H1 (cell line): ENCODE data around the gene CCDC28B.

Experiments used
- EZH2 ChIP-seq: fragments of 200-600 bp; sonication (generic); IDR thresholded peaks from 2 replicates; pipeline ENCODE4 v1.7.1; 2012; ENCODE audit warnings: low read depth, mild to moderate bottlenecking, moderate library complexity, low read length, inconsistent platforms; ENCODE audit not compliant: severe bottlenecking
- HDAC2 ChIP-seq, 2 experiments: fragments of 300-600 bp in 1 of 2; sonication (generic) in 1 of 2; IDR thresholded peaks; 2 replicates each; pipeline ENCODE4 v1.6.1; 2011 to 2012; ENCODE audit warnings: low read depth in 2 of 2, low read length in 2 of 2, mild to moderate bottlenecking in 2 of 2, moderate library complexity in 2 of 2, borderline replicate concordance in 1 of 2, inconsistent platforms in 1 of 2
- HDAC6 ChIP-seq: IDR thresholded peaks from one replicate; pipeline ENCODE4 v1.7.1; 2012; ENCODE audit warnings: low read depth, mild to moderate bottlenecking, inconsistent platforms, low read length, moderate library complexity
- POLR2A ChIP-seq, 2 experiments: IDR thresholded peaks; 1 replicate in 1 of 2; 2 replicates in 1 of 2; pipeline ENCODE4 v1.6.1; 2011; ENCODE audit warnings: low read depth in 2 of 2, low read length in 2 of 2, mild to moderate bottlenecking in 2 of 2; ENCODE audit errors: control extremely low read depth in 1 of 2
- POLR2AphosphoS5 ChIP-seq: IDR thresholded peaks from 2 replicates; pipeline ENCODE4 v1.6.1; 2011; ENCODE audit warnings: low read depth, low read length
- SUZ12 ChIP-seq: fragments of 200-600 bp; sonication (generic); IDR thresholded peaks from 2 replicates; pipeline ENCODE4 v1.6.1; 2012; ENCODE audit warnings: mild to moderate bottlenecking, inconsistent platforms, low read length, moderate library complexity, mixed read lengths
- TF ChIP-seq, protein P1 (sequence below), 3 experiments: IDR thresholded peaks; 1 replicate in 2 of 3; 2 replicates in 1 of 3; pipeline versions ENCODE4 v1.5.1 to v1.6.1; 2011; ENCODE audit warnings: low read length in 3 of 3, mild to moderate bottlenecking in 3 of 3, inconsistent platforms in 2 of 3, low read depth in 1 of 3, moderate library complexity in 1 of 3; ENCODE audit not compliant: insufficient read depth in 1 of 3; ENCODE audit errors: control extremely low read depth in 1 of 3
- TF ChIP-seq, protein P2 (sequence below): IDR thresholded peaks from 2 replicates; pipeline ENCODE4 v1.6.1; 2012; ENCODE audit warnings: low read length, inconsistent platforms

DNA sequence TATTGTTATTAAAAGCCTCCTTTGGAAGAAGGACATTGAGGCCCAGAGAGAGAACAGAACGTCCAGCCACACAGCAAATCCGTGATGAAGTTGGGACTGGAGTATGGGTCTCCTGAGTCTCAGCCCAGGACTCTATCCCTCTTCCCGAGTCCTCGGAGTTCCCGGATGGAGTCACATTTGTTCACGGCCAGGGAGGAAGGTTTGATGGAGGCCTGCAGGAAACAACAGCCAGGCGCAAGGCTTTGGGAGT lies 21.3 kb upstream of the CCDC28B start:
- no peak for TF ChIP-seq SUZ12
- no peak for TF ChIP-seq HDAC2 (IDR thresholded peaks at IDR 0.05; ENCODE audit: borderline replicate concordance in 1 of 2, low read depth in 2 of 2, low read length in 2 of 2)
- no peak for TF ChIP-seq POLR2A (IDR thresholded peaks at IDR 0.05; ENCODE audit: control extremely low read depth in 1 of 2, low read depth in 2 of 2, low read length in 2 of 2)
- TF ChIP-seq HDAC6 = no peak
- TF ChIP-seq EZH2 = no peak
- no peak for TF ChIP-seq POLR2AphosphoS5
- TF ChIP-seq, protein P1, sequence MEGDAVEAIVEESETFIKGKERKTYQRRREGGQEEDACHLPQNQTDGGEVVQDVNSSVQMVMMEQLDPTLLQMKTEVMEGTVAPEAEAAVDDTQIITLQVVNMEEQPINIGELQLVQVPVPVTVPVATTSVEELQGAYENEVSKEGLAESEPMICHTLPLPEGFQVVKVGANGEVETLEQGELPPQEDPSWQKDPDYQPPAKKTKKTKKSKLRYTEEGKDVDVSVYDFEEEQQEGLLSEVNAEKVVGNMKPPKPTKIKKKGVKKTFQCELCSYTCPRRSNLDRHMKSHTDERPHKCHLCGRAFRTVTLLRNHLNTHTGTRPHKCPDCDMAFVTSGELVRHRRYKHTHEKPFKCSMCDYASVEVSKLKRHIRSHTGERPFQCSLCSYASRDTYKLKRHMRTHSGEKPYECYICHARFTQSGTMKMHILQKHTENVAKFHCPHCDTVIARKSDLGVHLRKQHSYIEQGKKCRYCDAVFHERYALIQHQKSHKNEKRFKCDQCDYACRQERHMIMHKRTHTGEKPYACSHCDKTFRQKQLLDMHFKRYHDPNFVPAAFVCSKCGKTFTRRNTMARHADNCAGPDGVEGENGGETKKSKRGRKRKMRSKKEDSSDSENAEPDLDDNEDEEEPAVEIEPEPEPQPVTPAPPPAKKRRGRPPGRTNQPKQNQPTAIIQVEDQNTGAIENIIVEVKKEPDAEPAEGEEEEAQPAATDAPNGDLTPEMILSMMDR (IDR thresholded peaks at IDR 0.05; ENCODE audit: control extremely low read depth in 1 of 3, insufficient read depth in 1 of 3, low read depth in 1 of 3, low read length in 3 of 3) = no peak
- TF ChIP-seq, protein P2, sequence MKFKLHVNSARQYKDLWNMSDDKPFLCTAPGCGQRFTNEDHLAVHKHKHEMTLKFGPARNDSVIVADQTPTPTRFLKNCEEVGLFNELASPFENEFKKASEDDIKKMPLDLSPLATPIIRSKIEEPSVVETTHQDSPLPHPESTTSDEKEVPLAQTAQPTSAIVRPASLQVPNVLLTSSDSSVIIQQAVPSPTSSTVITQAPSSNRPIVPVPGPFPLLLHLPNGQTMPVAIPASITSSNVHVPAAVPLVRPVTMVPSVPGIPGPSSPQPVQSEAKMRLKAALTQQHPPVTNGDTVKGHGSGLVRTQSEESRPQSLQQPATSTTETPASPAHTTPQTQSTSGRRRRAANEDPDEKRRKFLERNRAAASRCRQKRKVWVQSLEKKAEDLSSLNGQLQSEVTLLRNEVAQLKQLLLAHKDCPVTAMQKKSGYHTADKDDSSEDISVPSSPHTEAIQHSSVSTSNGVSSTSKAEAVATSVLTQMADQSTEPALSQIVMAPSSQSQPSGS = no peak
